HG02763 (cell line): Measurements from ENCODE around the gene TANGO2.

Experiments
- ATAC-seq: cut with Tn5 transposase; IDR thresholded peaks from one replicate; pipeline ENCODE4 v1.9.1; 2021; ENCODE audit warnings: mild to moderate bottlenecking, moderate library complexity; ENCODE audit not compliant: unreplicated experiment

The TANGO2 gene

DNA sequence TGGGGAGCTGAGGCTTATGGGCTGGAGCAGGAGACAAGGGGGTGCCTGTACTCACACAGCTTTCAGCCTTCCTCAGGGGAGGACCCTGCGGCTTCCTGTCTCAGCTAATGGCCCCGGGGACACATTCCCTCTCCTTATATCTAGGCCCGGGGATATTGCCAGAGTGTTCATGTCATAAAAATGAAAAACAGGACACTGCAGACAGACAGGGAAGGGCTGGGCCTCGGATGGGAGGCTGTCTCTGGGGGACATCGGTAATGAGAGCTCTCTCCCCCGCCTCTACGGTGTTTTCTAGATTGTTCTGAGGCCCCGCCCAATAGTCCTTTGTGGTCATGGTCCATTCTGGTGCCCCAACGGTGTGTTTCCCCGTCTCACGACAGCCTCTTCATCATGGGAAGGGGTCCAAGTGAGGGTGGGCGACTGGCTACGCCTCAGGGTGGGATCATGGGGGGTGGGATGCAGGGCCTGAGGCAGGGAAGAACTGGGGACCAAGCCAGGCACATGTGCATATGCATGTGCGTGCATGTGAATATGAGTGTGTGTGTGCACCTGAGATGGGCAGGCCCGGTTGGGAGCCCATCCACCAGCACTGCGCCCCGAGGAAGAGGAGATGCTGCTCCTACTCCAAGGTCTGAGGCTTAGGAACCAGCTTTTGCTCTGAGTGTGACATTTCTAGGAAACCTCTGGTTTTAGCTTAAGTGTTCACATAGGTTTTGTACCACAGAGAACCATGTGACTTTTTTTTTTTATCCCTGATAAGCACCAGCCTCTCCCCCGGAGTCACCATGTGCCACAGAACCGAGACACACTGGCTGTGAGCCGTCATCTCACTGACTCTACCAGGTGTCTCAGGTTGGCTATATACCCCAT, 9.6 kb upstream of the TANGO2 start:
- ATAC-seq = no peak

DNA sequence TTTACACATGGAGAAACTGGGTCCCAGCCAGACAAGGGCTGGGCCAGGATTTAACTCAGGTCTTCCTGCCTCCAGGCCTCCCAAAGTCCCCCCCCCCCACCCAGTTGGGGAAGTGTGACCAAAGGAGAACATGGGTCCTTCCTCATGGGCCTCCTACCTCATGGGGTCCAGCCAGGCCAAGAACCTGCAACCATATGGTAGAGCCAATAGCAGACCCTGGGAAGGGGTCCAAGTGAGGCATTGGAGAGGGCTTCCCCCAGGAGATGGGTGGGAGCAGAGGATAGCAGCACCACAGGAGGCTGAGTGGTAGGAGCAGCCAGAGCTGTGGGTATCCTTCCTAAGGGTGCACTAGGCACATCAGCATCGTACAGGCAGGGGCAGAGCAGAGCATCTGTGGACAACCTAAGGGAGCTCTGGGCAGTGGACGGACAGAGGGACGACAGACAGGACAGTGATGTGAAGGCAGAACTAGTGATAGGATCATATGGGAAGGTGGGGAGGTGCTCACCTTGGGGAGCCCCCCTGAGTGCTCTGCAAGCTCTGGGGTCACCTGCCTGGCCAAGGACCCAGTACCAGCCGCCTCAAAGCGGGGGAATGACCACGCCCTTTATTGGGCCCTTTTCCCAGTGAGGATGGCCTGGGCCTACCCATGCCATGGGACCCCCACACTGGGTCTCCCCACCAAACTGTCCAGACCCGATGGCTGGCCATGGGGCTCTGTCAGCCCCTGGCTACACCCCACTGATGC, 8.7 kb upstream of the TANGO2 start:
- no peak for ATAC-seq

DNA sequence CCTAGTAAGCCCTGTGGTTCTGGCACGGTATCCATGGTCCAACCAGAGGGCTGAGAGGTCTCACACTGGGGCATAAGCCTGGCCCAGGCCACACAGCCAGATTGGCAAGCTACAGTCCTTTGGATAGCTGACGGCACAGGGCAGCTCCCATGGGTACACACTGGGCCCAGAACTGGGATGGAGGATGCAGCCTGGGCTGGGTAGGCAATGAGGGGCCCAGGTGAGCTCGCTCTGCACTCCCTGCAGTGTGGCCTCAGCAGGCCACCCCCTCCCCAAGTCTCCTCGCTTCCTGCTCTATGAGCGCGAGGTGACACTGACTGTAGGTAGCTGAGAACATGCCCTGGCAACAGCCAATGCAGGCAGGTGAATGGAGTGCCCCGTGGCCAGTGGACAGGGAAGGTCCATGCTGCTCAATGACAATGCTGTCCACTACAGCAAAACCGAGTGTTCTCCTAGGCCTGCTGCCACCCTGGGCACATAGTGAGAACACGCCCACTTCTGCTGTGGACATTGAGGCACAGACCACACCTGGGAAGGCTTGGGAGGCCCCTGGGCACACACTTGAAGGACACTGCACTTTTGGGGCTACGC, 8.1 kb upstream of the TANGO2 start:
- ATAC-seq = no peak

DNA sequence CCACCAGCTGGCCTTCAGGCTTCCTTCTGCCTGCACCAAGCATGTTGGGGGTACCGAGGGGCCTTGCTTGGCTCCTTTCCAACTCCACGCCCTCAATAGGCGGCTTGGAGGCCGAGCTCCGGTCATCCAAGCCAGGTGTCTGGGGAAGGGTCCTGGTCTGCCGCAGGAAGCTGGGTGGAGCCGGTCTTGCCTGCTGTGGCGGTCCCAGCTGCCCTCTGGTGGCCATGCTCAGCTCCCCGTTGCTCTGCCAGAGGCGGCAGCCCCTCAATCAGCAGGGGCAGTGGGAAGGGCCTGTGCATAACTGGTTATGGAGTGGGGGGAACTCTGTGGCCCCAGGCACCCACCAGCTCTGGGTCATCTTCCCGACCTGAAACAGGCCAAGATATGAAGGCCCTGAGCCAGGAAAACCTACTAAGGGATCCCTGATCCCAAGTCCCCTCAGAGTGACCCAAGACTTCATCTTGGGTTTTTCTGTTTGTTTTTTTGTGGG, 7.5 kb upstream of the TANGO2 start:
- ATAC-seq = no peak

DNA sequence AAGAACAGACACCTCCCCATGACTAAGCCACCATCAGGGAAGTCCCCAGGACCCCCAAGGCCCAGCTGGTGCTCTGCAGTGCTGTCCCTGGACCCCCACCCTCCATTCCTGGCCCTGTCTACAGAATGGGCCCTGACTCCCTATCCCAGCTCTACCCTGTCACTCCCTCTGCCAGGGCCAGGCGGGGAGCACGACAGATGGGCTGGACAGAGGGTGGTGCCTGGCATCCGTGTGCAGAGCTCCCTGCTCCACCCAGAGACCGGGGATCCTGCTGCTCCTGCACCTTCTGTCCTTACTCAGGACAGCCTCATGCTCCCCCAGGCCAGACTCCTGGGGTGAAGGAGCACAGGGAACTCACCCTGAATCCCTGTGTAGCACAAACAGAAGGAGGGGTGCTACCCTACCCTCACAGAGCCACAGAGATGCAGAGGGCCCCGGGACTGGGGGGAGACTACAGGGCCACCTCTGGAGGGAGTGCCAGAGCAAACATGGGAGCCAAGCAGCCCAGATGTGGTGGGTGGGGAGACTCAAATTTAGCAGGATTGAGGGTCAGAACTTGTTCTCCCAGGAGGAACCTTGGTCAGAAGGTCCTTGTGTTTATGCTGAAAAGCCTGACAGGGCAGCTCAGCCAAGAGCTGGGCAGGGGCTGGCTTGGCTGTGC, 6.3 kb upstream of the TANGO2 start:
- no peak for ATAC-seq

DNA sequence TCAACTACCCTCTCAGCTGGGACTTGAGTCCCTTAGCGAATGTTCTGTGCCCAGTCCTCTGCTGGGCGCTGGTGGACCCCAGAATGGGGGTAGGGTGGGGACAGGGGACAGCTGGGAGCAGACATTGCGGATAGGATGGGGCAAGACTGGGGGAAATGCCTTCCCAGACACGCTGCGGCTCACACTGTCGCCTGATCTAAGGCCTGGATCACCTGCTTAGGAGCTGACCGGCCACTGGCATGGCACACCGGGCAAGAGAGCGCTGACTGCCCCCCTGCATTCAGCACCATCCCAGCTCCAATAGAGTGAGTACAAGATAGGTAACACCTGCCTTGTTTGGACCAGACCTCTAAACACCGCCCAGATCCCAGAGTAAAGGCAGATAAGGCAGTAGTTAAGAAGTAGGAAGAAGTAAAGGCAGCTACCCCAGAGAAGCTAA, 5.7 kb upstream of the TANGO2 start:
- no peak for ATAC-seq

DNA sequence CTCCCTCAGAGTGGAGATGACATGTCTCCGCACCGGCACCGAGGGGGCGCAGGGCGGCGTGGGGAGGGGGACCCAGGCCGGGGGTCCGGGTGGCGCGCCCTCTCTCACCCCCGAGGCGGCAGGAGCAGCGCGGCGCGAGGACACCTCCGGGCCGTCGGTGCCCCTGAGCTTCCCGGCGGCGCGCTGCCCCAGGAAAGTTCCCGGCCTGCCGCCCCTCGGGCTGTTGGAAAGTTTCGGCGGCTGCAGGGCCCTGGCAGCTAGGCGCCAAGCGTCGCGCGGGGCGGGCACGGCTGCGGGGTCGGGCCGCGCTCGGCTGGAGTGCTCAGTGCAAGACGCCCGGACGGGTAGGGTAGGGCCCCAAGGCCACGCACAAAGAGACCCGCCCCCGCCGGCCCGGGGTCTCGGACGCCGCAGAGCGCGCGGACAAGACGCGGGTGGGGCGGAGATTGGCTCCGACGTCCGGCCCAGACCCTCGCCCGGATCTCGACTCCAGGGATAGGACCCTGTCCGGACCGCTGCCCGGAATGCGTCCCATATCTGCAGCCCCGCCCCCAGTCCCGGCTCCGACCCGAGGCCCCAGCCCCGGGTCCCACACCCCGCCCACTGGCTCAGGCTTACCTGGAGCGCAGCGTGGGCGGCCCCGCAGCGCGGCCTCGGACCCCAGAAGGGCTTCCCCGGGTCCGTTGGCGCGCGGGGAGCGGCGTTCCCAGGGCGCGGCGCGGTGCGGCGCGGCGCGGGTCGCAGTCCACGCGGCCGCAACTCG, 4.8 kb upstream of the TANGO2 start:
- peak; percentile 2 for ATAC-seq

DNA sequence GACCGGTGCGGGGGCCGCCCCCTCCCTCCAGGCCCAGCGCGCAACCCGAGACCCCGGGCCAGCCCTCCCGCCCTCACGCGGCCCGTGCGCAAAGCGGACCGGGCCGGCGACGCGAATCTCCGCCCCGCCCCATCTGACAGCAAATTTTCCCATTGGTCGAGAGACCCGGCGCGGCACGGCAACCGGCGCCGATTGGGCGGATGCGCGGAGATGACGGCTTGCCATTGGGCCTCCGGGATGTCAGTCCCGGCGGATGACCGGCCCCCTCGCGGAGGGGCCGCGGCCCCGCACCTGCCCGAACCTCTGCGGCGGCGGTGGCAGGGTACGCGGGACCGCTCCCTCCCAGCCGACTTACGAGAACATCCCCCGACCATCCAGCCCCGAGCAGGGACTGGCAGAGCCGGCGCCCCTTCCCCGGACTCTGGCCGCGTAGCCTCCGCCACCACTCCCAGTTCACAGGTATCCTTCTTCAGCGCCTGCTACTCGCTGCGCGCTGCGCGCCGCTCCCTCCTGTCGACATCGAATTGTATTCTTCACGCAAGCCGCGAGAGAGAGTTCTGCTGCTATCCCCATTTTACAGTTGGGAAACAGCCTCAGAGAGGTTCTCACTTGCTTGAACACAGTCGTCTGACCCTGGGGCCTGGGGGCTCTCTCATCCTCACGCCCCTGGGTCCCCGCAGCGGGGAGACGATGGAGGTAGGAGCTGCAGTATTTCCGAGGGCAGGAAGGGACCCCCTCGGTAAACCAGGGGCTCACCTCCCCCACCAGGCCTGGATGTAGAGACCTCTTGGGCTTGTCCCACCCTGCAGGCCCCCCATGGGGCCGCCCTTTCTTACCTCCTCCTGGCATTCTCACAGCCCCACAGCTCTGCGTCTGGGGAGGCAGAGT, 3.9 kb upstream of the TANGO2 start, which contains the start of gene ARVCF:
ARVCF (minus strand) TSS at position 90 of the 888 bp plus-strand sequence. CDS start 26,029 bp downstream, outside the sequence.
- peak; percentile 59 for ATAC-seq

DNA sequence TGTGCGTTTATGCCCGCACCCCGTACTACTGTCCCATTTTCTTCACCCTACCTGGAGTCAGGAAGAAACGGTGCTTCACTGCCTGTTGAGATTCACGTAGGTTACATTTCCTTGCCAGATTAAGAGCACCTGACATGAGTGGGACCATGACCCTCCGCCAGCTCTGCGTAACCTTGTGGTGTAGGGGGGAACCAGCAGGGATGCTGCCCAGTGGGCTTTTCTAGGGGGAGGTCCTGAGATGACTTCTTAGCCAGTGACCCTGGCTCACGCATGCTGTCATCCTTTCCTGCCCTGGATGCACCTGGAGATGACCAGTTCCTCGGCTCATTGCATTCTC, 3.3 kb upstream of the TANGO2 start:
- ATAC-seq = no peak

DNA sequence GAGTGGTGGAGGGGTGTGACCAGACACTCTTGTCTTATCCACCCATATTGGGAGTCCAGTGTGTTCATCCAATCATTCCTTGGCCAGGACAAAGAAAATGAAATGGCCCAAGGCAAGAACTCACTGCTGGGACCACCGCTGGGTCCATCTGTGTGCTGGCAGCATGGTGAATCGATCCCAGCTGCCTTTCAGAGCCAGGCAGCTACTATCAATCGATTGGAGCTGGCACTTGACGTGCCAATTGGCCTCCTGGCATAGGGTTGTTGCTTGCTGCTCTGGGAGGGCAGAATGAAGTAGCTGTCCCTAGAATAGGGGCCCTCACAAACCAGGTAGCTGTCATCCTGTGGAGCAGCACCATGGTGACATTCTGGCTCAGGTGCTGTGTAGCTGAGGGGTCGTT, 2.9 kb upstream of the TANGO2 start:
- ATAC-seq = no peak

DNA sequence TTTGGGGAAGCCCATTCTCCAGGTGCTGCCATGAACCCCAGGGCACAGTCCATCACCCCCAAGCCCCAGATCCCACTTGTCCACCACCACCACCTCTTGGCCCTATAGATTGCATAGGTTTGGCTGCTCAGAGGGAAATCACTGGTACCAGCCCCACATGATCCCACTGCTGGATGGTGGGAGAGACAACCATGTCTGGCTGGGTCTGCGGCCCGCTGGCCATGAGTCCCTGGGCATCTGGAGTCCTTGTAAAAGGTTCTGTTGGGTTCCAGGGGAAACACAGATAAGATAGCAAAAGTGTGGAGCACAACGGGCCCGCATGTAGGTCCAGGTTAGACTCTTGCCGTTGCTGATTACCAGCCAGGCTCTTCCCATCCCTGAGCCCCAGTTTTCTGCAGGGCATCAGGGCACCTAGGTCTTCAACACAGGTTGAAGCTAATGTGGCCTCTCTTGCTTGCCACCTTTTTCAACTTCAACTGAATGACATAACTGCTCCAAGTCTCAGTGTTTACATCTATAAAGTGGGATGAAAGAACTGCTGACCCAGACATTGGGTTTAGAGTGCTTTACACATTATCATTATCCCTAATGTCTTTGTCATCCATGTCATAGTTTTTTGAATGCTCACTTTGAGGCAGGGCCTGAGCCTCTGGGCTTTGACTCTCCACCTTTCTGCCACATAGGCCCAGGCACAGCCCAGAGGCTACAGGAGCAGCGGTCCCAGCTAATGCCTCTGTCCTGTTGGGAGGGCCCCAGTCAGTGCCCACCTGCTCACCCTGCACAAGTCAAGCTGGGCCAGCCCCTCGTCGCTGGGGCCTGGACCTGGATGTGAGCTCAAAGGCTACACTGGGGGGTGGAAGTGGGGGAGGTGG, 1.0 kb upstream of the TANGO2 start:
- ATAC-seq = no peak

DNA sequence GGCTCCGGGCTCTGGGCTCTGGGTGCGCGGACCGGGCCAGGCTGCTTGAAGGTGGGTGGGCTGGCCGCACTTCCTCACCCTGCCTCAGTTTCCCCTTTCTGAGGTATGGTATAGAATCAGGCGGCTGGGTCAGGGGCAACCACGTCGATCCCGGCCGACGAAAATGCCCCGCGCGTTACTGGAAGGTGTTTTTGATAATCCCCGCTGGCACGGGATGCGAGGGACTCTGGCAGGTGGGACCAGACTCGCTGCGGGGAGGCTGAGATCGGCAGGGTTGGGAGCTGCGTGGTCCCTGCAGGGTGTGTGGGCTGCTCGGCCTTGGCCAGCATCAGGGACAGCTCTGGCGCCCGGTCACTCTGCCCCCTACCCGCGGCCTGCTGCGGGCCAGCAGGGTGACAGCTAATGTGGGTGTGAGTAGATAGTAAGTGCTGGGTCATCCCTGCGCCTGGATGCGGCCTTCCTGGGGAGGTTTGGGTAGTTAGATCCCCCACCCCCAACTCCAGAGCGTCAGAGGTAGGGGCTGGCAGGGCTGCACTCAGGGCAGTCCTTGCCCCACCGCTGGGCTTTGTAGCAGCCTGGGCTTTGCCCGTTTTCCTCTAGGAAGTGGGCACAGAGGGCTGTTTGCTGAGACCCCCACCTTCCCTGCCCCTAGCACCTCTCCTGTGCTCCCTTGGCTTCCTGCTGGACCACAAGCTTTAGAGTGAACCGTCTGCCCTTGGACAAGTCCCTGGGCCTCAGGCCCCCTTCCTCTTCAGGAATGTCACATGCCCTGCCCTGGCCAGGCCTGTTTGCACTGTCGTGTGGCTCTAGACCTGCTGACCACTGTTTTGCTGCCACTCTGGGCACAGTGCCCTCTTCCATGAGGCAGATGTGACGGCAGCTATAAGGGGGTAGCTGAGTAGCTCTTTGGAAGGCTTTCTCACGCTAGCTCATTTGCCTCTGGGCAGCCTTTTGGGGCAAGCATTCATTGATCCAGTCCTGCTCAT, 579 bp downstream of the TANGO2 start:
- ATAC-seq = no peak

DNA sequence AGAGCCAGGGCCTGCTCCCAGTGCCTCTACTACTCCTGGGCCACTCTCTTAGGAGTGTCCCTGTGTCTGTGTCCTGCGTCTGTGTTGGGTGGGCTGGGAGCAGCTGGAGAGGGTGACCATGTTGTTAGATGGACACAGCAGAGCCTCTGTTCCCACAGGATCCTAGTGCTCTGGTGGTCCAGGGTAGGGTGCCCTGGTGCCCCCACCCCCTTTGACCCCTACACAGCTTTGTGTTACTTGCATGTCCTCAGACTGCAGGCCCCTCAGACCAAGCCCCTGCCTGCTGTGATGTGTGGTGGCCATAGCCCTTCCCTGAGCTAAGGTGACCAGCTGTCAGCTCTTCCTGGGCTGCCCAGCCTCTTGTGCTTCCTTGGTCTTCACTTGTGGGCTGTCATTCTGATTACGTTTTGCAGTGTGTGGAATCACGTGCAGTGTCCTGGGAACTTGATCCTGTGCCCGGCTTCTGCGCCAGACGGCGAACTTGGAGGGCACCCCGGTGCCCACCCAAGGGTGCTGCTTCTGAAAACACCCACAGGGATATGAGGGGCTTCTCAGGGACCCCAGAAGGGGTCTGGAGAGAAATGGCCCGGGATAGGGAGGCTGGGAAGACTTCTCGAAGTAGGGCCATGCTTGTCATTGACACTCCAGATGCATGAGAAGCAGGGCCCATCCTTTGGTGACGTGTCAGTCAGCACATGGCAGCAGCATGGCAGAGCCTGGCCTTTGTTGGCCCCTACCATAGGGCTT, 1.5 kb downstream of the TANGO2 start:
- no peak for ATAC-seq

DNA sequence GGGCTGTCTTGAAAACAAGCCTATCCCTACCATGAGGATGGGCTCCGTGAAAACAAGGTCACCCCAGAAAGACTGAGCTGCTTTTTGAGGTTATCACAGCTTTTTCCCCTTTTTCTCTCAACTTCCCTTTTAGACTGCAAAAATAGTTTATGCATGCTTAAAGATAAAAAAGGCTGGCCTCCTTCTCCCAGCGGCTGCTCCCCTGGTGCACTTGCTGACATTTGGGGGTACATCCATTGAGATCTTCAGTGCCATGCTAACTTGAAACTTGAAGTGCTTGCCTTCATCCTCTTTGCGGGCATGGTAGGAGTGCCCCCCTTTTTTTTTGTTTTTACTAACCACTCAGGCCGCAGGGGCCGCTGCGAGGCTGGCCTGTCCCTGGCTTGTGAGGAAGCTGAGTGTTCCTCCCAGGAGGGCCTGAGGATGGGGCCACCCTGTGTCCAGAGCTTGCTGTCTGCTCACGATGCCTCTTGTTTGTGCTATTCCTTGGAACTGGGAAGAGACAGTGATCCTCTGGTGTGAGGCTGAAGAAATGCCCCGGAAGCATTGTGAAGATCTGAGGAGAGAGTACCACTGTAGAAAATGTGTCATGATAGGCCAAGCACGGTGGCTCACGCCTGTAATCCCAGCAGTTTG, 2.2 kb downstream of the TANGO2 start:
- no peak for ATAC-seq

DNA sequence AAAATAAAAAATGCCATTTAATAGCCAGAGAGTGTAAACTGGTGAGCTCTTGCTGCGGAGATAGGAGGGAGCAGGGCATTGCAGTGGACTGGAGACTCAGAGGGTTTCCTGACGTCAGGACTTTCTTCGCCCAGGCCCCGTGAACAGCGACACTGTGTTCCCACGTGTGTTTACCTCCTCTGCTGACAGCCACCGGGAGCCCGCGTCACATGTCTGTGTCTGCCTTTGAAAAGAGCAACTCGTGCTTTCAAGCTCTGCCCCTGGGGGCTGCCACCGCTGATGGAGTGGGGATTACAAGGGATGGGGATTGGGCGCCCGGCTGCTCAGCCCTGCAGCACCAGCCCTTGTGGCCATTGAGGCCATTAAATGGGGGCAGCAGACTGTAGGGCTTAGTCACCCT, 3.3 kb downstream of the TANGO2 start:
- ATAC-seq = no peak
